B cell (primary cell): Measurements from ENCODE around the gene DTX3L.

ENCODE experiments used
- EZH2 ChIP-seq: IDR thresholded peaks from 2 replicates; pipeline ENCODE4 v1.6.1; 2012; ENCODE audit warnings: borderline replicate concordance, low read depth, mild to moderate bottlenecking, moderate library complexity, low read length; ENCODE audit not compliant: insufficient read depth, poor library complexity, severe bottlenecking
- TF ChIP-seq, protein P1 (sequence below): fragments of 200-600 bp; IDR thresholded peaks from one replicate; pipeline ENCODE4 v1.8.0; 2022; ENCODE audit warnings: antibody characterized with exemption, mild to moderate bottlenecking

DNA sequence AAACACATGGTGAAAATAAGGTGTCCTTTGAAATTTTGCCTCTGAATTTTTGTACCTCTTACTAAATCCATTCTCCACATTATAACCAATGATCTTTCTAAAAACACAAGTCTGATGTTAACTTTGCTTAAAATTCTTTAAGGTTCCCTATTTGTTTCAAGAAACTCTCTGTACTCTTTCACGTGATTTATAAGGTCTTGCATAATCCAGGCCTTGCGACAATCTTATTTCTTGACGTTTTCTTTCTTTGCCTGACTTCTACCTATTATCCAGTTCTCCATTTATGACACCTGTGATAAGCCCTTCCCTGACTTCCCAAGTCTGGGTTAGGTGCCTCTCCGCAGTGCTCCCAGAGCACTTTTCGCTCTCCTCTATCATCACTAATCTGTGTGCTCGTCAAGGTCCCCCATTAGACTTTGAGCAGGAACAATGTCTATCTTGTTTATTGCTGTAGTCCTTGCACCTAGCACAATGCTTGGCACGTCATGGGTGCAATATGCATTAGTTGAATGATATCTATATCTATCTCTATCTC is 25.1 kb upstream of the DTX3L start:
- no peak for TF ChIP-seq EZH2
- TF ChIP-seq, protein P1, sequence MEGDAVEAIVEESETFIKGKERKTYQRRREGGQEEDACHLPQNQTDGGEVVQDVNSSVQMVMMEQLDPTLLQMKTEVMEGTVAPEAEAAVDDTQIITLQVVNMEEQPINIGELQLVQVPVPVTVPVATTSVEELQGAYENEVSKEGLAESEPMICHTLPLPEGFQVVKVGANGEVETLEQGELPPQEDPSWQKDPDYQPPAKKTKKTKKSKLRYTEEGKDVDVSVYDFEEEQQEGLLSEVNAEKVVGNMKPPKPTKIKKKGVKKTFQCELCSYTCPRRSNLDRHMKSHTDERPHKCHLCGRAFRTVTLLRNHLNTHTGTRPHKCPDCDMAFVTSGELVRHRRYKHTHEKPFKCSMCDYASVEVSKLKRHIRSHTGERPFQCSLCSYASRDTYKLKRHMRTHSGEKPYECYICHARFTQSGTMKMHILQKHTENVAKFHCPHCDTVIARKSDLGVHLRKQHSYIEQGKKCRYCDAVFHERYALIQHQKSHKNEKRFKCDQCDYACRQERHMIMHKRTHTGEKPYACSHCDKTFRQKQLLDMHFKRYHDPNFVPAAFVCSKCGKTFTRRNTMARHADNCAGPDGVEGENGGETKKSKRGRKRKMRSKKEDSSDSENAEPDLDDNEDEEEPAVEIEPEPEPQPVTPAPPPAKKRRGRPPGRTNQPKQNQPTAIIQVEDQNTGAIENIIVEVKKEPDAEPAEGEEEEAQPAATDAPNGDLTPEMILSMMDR: no peak
